ENCODE measurements around the gene ATP12A.
"Not testable (repeated sequence)": the region's sequence is repeated elsewhere in the genome, so short reads cannot be mapped to it uniquely, and the experiment has no call there.

The ATP12A gene

DNA sequence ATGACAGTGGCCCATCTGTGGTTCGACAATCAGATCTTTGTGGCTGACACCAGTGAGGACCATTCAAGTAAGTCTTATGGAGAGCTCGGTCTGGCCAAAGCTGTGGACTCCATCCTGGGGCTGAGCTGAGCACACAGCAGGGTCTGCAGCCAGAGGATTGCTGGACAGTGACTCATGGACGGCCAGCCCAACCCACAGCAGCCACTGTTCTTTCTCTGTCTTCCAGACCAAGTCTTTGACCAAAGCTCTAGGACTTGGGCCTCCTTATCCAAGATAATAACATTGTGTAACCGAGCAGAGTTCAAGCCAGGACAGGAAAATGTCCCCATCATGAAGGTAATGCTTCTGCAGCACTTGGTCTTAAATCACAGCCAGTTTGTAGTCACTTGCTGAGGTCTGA is 12.4 kb downstream of the ATP12A start:
- DNase-seq = no peak

- peak; percentile 6 for DNase-seq
Observed at GRCh38 chr13:24693862-24694471, 13.8 kb downstream of the ATP12A start.

GRCh38 chr13:24694907-24695306 is 14.7 kb downstream of the ATP12A start:
- no peak for DNase-seq

DNA sequence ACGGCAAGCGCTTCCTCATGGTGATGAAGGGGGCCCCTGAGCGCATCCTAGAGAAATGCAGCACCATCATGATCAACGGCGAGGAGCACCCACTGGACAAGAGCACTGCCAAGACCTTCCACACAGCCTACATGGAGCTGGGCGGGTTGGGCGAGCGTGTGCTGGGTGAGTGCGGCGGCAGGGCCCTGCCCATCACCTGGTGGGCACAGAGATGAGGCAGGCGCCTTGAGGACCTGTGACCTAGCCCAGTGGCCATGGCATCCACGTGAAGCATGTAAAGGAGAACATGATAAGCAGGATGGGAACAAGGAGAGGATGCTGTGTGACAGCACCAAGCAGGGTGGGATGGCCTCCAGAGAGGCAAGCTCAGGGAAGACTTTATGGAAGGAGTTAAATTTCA is 18.5 kb downstream of the ATP12A start:
- DNase-seq = no peak

- DNase-seq = no peak
Observed at GRCh38 chr13:24699541-24699940, 19.3 kb downstream of the ATP12A start.

DNA sequence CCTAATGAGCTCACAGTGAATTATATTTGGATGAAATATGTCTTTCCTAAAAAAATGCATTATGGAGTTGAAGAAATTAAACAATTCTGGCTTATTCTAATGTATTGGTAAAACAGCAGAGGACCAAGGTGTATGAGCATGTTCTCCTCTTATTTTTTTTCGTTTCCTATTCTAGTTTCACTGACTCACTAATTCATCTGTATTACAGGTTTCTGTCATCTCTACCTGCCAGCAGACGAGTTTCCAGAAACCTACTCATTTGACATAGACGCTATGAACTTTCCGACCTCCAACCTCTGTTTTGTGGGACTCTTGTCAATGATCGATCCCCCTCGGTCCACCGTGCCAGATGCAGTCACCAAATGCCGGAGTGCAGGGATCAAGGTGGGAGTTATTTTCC is 20.3 kb downstream of the ATP12A start:
- DNase-seq = no peak

DNA sequence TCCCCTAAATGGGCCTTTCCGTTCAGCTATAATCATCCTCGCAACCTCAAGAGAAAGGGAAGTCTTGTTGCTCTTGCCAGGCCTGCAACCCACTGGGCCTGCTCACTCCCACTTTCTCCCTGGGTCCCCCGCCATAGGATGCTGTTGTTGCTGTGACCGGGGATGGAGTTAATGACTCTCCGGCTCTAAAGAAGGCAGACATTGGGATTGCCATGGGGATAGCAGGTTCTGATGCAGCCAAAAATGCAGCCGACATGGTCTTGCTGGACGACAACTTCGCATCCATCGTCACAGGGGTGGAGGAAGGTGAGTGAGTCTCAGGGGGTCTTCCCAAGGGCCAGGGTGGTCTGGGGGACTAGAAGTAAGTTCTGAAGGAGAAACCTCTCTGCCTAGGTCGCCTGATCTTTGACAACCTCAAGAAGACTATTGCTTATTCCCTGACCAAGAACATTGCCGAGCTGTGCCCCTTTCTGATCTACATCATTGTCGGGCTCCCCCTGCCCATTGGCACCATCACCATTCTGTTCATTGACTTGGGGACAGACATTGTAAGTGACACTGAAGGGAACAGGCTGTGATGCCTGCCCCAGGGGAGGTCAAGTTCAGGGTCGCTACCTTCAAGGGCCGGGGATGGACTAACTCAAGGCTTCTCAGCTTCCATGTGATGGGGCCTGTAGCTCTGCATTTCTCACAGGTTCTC is 26.8 kb downstream of the ATP12A start:
- no peak for DNase-seq

DNA sequence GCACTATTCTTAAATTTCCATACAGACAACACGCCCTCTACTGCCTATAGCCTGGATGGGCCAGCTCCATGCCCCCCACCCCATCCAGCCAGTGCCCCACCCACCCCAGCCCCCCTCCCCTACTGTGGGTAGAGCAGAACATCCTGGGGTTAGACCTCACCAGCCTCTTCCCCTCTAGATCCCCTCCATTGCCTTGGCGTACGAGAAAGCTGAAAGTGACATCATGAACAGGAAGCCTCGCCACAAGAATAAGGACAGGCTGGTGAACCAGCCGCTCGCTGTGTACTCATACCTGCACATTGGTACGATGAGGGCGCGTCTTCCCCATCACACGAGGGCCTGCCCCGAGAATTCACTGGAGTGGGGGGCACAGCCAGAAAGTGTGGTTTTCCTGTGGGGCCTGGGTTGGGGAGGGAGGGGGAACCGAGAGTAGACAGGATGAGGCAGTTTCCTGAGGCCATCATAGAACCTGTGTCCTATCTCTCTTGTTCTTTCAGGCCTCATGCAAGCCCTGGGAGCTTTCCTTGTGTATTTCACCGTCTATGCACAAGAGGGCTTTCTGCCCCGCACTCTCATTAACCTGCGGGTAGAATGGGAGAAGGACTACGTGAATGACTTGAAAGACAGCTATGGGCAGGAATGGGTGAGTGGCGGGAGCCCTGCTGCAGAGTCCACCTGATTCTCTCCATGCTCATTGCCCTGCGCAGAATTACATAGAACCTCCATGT is 29.1 kb downstream of the ATP12A start:
- DNase-seq = no peak

- no peak for DNase-seq
Observed at GRCh38 chr13:24713022-24713421, 32.8 kb downstream of the ATP12A start.

DNA sequence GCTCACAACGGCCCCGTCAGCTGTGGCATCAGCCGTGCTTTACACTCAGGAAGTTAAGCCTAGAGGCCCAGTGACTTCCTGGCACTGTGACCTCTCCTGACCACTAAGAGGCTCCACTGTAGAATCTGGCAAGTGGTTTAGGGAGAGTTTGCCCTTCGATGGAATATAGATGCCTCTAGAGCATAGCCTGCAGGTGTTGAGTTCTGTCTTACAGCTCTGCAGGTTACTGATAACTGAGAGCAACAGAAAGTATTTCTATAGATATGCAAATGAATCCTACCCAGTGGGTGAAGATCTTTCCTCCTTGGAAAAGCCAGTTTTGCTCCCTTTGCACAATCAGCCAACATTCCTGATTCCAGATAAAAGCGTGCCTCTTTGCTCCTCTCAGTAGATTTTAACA is 35.8 kb downstream of the ATP12A start:
- no peak for DNase-seq

GRCh38 chr13:24716446-24716845 is 36.2 kb downstream of the ATP12A start:
- DNase-seq = no peak

DNA sequence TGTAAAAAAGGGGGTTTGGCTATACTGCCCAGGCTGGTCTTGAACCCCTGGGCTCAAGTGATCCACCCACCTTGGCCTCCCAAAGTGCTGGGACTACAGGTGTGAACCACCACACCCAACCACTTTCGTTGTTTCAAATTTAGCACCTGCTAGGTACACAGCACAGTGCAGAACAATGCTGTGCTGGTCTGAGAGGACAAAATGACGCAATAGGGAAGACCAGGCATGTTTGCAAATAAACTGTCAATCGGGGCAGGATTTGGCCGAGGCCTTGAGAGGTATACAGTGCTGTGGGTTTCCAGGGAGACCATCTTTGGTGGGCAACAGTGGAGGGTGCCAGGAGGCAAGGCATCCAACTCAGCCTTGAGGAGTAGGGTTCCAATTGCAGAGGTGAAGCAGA is 37.0 kb downstream of the ATP12A start:
- DNase-seq = no peak

DNA sequence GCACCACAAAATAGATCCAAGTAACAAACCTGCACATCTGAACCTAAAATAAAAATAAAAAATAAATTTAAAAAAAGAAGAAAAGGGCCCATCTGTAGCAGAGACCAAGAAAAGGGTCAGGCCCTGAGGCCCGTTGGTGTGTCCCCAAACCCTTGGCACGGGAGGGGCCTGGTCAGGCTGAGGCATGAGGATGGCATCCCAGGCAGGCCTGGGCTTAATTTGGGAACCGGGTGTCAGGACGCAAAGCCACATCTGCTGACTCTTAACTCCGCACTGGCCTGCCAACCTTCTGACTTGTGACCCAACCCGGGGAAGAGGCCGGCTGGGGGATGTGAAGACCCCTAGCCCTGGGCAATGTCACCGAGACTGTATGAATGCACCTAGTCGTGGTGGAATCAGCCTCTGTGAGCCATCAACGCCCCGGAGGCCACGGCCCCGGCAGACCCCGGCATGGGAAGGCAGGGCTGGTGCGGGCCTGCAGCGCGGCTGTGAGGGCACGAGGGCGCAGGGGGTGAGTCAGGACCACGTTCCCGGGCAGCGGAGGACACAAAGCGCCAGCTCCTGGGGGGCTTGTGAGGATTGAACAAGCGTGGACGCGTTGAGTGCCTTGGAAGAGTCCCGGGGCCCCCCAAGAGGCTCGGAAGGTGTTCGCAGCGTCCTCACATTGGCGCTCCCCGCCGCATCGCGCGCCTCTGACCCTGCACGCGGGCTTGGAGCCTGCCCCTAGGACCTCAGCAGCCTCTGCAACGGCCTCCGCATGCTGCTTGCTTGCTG is 38.2 kb downstream of the ATP12A start:
- DNase-seq = no peak

DNA sequence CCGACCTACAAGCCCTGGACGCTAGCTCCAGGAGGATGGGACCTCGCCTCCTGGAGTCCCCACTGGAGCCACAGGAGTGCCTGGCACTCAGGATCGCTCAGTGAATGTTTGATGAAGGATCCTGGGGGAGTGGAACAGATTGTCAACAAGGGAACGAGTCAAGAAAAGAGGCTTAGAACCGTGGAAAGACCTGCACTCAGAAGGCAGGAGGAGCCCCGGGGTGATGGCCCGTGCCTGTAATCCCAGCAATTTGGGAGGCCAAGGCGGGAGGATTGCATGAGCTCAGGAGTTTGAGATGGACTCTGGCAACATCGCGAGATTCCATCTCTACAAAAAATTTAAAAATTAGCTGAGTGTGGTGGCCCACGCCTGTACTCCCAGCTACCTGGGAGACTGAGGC is 38.9 kb downstream of the ATP12A start:
- no peak for DNase-seq

GRCh38 chr13:24723206-24723605 is 43.0 kb downstream of the ATP12A start:
- DNase-seq = no peak

DNA sequence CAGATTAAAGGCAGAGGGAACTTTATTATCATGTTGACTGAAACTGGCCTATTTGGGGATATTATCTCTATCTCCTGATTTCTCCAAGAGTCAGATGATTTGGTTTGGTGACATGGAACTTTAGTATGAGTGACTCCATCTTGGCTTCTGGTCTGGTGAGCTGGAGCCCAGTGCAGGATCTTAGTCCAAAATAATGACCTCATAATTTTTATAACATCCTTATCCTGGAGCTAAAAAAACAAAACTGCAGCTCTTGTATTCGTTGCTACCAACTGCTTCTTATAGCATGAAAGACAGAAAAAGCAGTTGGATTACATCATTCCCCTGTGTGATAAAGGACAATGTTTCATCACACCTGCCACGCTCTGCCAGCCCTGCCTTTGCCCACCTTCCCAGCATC is 44.5 kb downstream of the ATP12A start:
- DNase-seq = no peak

DNA sequence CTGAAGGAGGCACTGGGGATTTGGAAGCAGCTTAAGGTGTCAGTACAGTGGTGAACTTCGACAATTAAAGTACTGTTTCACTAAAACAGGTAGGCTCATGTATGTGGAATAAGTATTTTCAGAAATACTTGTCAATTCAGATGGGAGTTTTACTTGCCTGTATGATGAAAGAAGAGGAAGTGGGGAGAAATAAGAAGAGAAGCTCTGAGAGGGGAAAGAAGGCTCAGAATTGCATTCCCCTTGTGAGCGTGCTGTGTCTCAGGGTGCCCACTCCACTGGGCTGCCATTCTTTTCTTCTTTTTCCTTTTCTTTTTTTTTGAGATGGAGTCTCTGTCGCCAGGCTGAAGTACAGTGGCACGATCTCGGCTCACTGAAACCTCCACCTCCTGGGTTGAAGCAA is 45.2 kb downstream of the ATP12A start:
- no peak for DNase-seq

- DNase-seq = peak; percentile 2
Observed at GRCh38 chr13:24727731-24728601, 47.8 kb downstream of the ATP12A start.

DNA sequence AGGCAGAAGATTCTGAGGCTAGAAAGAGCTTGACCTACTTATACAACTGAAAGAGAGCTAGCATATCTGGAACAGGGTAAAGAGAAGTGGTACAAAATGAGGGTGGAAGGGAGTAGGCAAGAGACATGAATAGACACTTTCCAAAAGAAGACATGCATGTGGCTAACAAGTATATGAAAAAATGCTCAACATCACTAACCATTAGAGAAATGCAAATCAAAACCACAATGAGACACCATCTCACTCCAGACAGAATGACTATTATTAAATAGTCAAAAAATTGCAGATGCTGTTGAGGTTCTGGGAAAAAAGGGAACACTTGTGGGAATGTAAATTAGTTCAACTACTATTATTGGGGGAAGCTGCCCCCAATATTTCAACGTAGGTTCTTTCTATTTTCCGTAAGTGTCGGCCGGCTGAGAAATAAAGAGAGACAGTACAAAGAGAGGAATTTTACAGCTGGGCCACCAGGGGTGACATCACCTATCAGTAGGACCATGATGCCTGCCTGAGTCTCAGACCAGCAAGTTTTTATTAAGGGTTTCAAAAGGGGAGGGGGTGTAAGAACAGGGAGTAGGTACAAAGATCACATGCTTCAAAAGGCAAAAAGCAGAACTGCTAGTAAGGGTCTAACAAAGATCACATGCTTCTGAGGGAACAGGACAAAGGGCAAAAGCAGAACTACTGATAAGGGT is 50.8 kb downstream of the ATP12A start:
- DNase-seq = not testable (repeated sequence)

DNA sequence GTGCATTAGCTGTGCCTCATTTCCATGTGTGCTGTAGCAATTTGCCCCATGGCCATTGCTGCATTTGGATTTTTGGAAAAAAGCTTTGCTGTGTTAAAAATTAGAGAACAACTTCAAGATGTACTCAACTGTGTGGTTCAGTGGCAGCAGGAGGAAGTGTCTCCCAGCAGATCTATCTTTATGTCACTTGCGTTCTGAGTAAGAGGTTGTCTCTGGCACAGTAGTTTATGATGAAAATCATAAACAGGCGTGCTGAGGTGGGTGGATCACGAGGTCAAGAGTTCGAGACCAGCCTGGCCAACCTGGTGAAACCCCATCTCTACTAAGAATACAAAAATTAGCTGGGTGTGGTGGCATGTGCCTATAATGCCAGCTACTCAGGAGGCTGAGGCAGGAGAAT is 54.7 kb downstream of the ATP12A start:
- no peak for DNase-seq

DNA sequence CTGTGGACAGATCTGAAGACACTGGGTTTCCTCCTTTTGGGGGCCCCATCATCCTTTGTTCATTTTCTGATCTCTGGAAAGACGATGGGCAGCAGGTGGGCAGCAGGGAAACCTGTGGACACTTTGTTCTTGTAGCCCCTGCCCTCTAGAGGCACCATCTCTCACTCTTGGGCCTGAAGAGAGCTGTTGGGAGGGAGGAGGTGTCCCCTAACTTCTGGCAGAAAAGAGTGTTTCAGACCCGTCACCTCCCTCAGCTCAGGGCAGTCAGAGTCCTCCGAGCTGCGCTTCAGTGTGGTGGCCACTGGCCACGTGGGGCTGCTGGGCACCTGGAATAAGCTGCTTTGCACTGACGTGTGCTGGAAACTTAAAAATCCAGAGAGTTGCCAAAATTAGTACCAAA is 56.8 kb downstream of the ATP12A start:
- no peak for DNase-seq

- DNase-seq = no peak
Observed at GRCh38 chr13:24738366-24738847, 58.2 kb downstream of the ATP12A start.

Measured in DMS79 treated with DMSO at 0.1 percent for 48 hours (cell line).